HG02870 (cell line): ENCODE data around the gene PERCC1.
"Not testable (repeated sequence)": the region's sequence is repeated elsewhere in the genome, so short reads cannot be mapped to it uniquely, and the experiment has no call there.

Source experiments
- ATAC-seq: cut with Tn5 transposase; IDR thresholded peaks from one replicate; pipeline ENCODE4 v1.9.1; 2021; ENCODE audit warnings: mild to moderate bottlenecking, moderate library complexity; ENCODE audit not compliant: unreplicated experiment

Gene PERCC1

GRCh38 chr16:1466054-1466453, 35.2 kb downstream of the PERCC1 start:
- no peak for ATAC-seq

GRCh38 chr16:1466968-1467521, 36.2 kb downstream of the PERCC1 start:
- ATAC-seq = no peak

- ATAC-seq = no peak
Observed at GRCh38 chr16:1468426-1468810, 37.5 kb downstream of the PERCC1 start.

GRCh38 chr16:1469141-1469540, 38.3 kb downstream of the PERCC1 start:
- not testable (repeated sequence) for ATAC-seq

GRCh38 chr16:1469693-1470201, 38.9 kb downstream of the PERCC1 start:
- no peak for ATAC-seq

GRCh38 chr16:1470481-1471251, 39.8 kb downstream of the PERCC1 start:
- ATAC-seq = no peak

- no peak for ATAC-seq
Observed at GRCh38 chr16:1471569-1472194, 40.8 kb downstream of the PERCC1 start.

GRCh38 chr16:1472974-1473373, 42.1 kb downstream of the PERCC1 start:
- ATAC-seq = no peak

GRCh38 chr16:1474082-1474795, 43.4 kb downstream of the PERCC1 start:
- no peak for ATAC-seq

- peak; percentile 64 for ATAC-seq
Observed at GRCh38 chr16:1474796-1475551, 44.1 kb downstream of the PERCC1 start, which contains the start of gene CLCN7. Gene CLCN7, minus strand, starts transcription at chr16:1475028. Its CDS starts 54 bp downstream, at chr16:1474974.

GRCh38 chr16:1475552-1476114, 44.8 kb downstream of the PERCC1 start:
- no peak for ATAC-seq

GRCh38 chr16:1477033-1477432, 46.2 kb downstream of the PERCC1 start:
- no peak for ATAC-seq

- ATAC-seq = not testable (repeated sequence)
Observed at GRCh38 chr16:1478937-1479336, 48.1 kb downstream of the PERCC1 start.

GRCh38 chr16:1481906-1482835, 51.3 kb downstream of the PERCC1 start:
- ATAC-seq = no peak
